Tibial artery (tissue), 4 donors: ENCODE results near the gene OR10H4.
"Not testable (repeated sequence)": the region's sequence is repeated elsewhere in the genome, so short reads cannot be mapped to it uniquely, and the experiment has no call there.

Experiments
- DNase-seq, 2 donors: peaks; one replicate each; pipeline ENCODE4 v3.0.0-alpha.2; 2019
- H3K27ac ChIP-seq, 2 donors: fragments of 200-600 bp; sonication (generic) in 1 of 2; 1 replicate in 1 of 2; 2 replicates in 1 of 2; pipeline ENCODE4 v1.5.1; 2018 to 2019; ENCODE audit warnings: mild to moderate bottlenecking in 1 of 2
- H3K27me3 ChIP-seq, 2 donors: fragments of 200-600 bp; sonication (generic) in 1 of 2; one replicate each; pipeline versions ENCODE4 v1.5.1 to v1.6.0; 2016 to 2019
- H3K36me3 ChIP-seq, 3 donors: fragments of 200-600 bp; sonication (generic) in 2 of 3; one replicate each; pipeline ENCODE4 v1.5.1; 2016 to 2019; ENCODE audit warnings: mild to moderate bottlenecking in 2 of 3
- H3K4me1 ChIP-seq, 4 donors: fragments of 200-600 bp; sonication (generic) in 2 of 4; 1 replicate in 3 of 4; 2 replicates in 1 of 4; pipeline ENCODE4 v1.5.1; 2016 to 2019
- H3K4me3 ChIP-seq, 2 donors: fragments of 200-600 bp; sonication (generic) in 1 of 2; 1 replicate in 1 of 2; 2 replicates in 1 of 2; pipeline ENCODE4 v1.5.1; 2018 to 2019; ENCODE audit warnings: mild to moderate bottlenecking in 2 of 2
- H3K9me3 ChIP-seq, 3 donors: fragments of 200-600 bp; sonication (generic) in 1 of 3; one replicate each; pipeline ENCODE4 v1.5.1; 2016 to 2019
- intact Hi-C: fragments of 100-400 bp; cut with DNase I; formaldehyde crosslinking; loops from one replicate; pipeline ENCODE4 v1.15.0; 2023; ENCODE audit warnings: low total_unique reads
- TF ChIP-seq, protein P1 (sequence below), 2 experiments: fragments of 200-600 bp in 1 of 2; fragments of 450-650 bp in 1 of 2; IDR thresholded peaks; one replicate each; pipeline ENCODE4 v1.5.1; 2017 to 2019; ENCODE audit warnings: antibody characterized with exemption in 2 of 2, mild to moderate bottlenecking in 1 of 2, moderate library complexity in 1 of 2

Gene OR10H4

DNA sequence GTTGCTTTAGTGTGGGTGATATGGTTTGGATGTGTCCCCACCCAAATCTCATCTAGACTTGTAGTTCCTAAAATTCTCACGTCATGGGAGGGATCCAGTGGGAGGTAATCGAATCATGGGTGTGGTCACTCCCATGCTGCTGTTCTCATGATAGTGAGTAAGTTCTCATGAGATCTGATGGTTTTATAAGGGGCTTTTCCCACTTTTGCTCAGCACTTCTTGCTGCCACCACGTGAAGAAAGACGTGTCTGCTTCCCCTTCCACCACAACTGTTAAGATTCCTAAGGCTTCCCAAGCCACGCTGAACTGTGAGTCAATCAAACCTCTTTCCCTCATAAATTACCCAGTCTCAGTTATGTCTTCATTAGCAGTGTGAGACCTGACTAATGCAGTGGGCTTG lies 26.0 kb downstream of the OR10H4 start:
- no peaks in the 10 kb centered on the region for H3K4me1 ChIP-seq
- H3K9me3 ChIP-seq: no peaks in the 10 kb centered on the region
- H3K27me3 ChIP-seq: peaks cover 0 to 23% of the 10 kb centered on the region in 2 donors
- intact Hi-C loops: no loop called here
- no peaks in the 10 kb centered on the region for H3K36me3 ChIP-seq
- no peak overlapping the region for H3K4me3 ChIP-seq
- TF ChIP-seq, protein P1, sequence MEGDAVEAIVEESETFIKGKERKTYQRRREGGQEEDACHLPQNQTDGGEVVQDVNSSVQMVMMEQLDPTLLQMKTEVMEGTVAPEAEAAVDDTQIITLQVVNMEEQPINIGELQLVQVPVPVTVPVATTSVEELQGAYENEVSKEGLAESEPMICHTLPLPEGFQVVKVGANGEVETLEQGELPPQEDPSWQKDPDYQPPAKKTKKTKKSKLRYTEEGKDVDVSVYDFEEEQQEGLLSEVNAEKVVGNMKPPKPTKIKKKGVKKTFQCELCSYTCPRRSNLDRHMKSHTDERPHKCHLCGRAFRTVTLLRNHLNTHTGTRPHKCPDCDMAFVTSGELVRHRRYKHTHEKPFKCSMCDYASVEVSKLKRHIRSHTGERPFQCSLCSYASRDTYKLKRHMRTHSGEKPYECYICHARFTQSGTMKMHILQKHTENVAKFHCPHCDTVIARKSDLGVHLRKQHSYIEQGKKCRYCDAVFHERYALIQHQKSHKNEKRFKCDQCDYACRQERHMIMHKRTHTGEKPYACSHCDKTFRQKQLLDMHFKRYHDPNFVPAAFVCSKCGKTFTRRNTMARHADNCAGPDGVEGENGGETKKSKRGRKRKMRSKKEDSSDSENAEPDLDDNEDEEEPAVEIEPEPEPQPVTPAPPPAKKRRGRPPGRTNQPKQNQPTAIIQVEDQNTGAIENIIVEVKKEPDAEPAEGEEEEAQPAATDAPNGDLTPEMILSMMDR (IDR thresholded peaks at IDR 0.05): no peak
- H3K27ac ChIP-seq: no peak overlapping the region
- DNase-seq: no peak

- Histone ChIP-seq H3K9me3 (peaks cover 0 to 9% (median 6%) of the 10 kb centered on the region in 3 donors), H3K27ac (no peak overlapping the region), H3K4me1 (no peaks in the 10 kb centered on the region), H3K27me3 (peaks cover 0 to 35% of the 10 kb centered on the region in 2 donors), H3K4me3 (no peak overlapping the region), H3K36me3 (no peaks in the 10 kb centered on the region)
- intact Hi-C loops: no loop called here
- DNase-seq: no peak
- TF ChIP-seq, protein P1 (IDR thresholded peaks at IDR 0.05): no peak
Observed at GRCh38 chr19:15976836-15977689, 28.3 kb downstream of the OR10H4 start.

GRCh38 chr19:15977690-15978089 lies 28.9 kb downstream of the OR10H4 start:
- peaks cover 0 to 35% of the 10 kb centered on the region in 2 donors for H3K27me3 ChIP-seq
- H3K4me3 ChIP-seq: no peak overlapping the region
- no peaks in the 10 kb centered on the region for H3K36me3 ChIP-seq
- TF ChIP-seq, protein P1 (IDR thresholded peaks at IDR 0.05): no peak
- no peak overlapping the region for H3K27ac ChIP-seq
- no peaks in the 10 kb centered on the region for H3K4me1 ChIP-seq
- H3K9me3 ChIP-seq: peaks cover 0 to 15% (median 6%) of the 10 kb centered on the region in 3 donors
- no peak for DNase-seq
- intact Hi-C loops: no loop called here

GRCh38 chr19:15979293-15979692 lies 30.5 kb downstream of the OR10H4 start:
- Histone ChIP-seq H3K4me1 (no peaks in the 10 kb centered on the region), H3K27me3 (peaks cover 0 to 35% of the 10 kb centered on the region in 2 donors), H3K9me3 (peaks cover 0 to 20% (median 11%) of the 10 kb centered on the region in 3 donors), H3K4me3 (no peak overlapping the region), H3K36me3 (no peaks in the 10 kb centered on the region), H3K27ac (no peak overlapping the region)
- TF ChIP-seq, protein P1 (IDR thresholded peaks at IDR 0.05): no peak
- DNase-seq: no peak
- intact Hi-C loops: no loop called here

GRCh38 chr19:15985831-15986230 lies 37.0 kb downstream of the OR10H4 start:
- H3K4me1 ChIP-seq, H3K27me3 ChIP-seq, H3K4me3 ChIP-seq, DNase-seq, H3K27ac ChIP-seq, intact Hi-C loops, H3K36me3 ChIP-seq: not testable (repeated sequence)
- H3K9me3 ChIP-seq: peaks cover 0 to 20% (median 10%) of the 10 kb centered on the region in 3 donors

- intact Hi-C loops: no loop called here
- no peak overlapping the region for H3K27ac ChIP-seq
- TF ChIP-seq, protein P1 (IDR thresholded peaks at IDR 0.05): no peak
- no peaks in the 10 kb centered on the region for H3K36me3 ChIP-seq
- H3K4me1 ChIP-seq: no peaks in the 10 kb centered on the region
- H3K27me3 ChIP-seq: peaks cover 0 to 3% of the 10 kb centered on the region in 2 donors
- no peak for DNase-seq
- no peak overlapping the region for H3K4me3 ChIP-seq
- peaks cover 0 to 15% (median 5%) of the 10 kb centered on the region in 3 donors for H3K9me3 ChIP-seq
Observed at GRCh38 chr19:15986701-15987100, 37.9 kb downstream of the OR10H4 start.
